Prostate gland (tissue), 2 donors: ENCODE results near the gene FRMD6. TPM values are rescaled to one million over a fixed set of nuclear protein-coding genes. Genes with fewer than 3 reads are reported as not detected.

Experiments
- DNase-seq: peaks from one replicate; pipeline ENCODE4 v3.0.0-alpha.2; 2019; ENCODE audit warnings: low spot score
- H3K27ac ChIP-seq, 2 donors: fragments of 200-600 bp; sonication (generic); 2 replicates each; pipeline ENCODE4 v1.5.1; 2017 to 2019
- H3K27me3 ChIP-seq: fragments of 200-600 bp; sonication (generic); replicated peaks from 2 replicates; pipeline ENCODE4 v1.5.1; 2019; ENCODE audit not compliant: insufficient read depth
- H3K36me3 ChIP-seq, 2 donors: fragments of 200-600 bp; sonication (generic); 1 replicate in 1 of 2; 2 replicates in 1 of 2; pipeline versions ENCODE4 v1.5.1 to v1.8.1; 2017 to 2019
- H3K4me1 ChIP-seq: fragments of 200-600 bp; sonication (generic); replicated peaks from 2 replicates; pipeline ENCODE4 v1.5.1; 2019
- H3K4me3 ChIP-seq, 2 donors: fragments of 200-600 bp; sonication (generic); 2 replicates each; pipeline ENCODE4 v1.5.1; 2017 to 2019
- H3K9me3 ChIP-seq: fragments of 200-600 bp; sonication (generic); 2 replicates; pipeline ENCODE4 v1.5.1; 2017
- POLR2A ChIP-seq: fragments of 450-650 bp; IDR thresholded peaks from one replicate; pipeline ENCODE4 v1.6.1; 2016; ENCODE audit warnings: antibody characterized with exemption, mild to moderate bottlenecking
- POLR2AphosphoS5 ChIP-seq: sonication (generic); formaldehyde crosslinking; IDR thresholded peaks from one replicate; pipeline ENCODE4 v1.6.1; 2017; ENCODE audit warnings: antibody characterized with exemption
- WGBS: methylation state at CpG from one replicate; pipeline ENCODE4 v1.1.5; 2018; 5-methylcytosine and 5-hydroxymethylcytosine counted together
- intact Hi-C: fragments of 100-400 bp; cut with DNase I; formaldehyde crosslinking; loops from one replicate; pipeline ENCODE4 v1.14.2; 2022
- total RNA-seq, 2 donors: library from RNA; depleted of rRNA; stranded (reverse); fragments of >200 nt; gene quantifications; one replicate each; pipeline ENCODE4 v1.1.0, GENCODE V29; 2016
- TF ChIP-seq, protein P1 (sequence below), 4 experiments: fragments of 200-600 bp in 2 of 4; fragments of 450-650 bp in 2 of 4; sonication (generic) in 2 of 4; IDR thresholded peaks; 1 replicate in 3 of 4; 2 replicates in 1 of 4; pipeline ENCODE4 v1.5.1; 2016 to 2019; ENCODE audit warnings: antibody characterized with exemption in 4 of 4, mild to moderate bottlenecking in 2 of 4, moderate library complexity in 2 of 4

Gene FRMD6
- total RNA-seq, 2 donors from 2014 or later: 59.1 to 84.0 TPM

DNA sequence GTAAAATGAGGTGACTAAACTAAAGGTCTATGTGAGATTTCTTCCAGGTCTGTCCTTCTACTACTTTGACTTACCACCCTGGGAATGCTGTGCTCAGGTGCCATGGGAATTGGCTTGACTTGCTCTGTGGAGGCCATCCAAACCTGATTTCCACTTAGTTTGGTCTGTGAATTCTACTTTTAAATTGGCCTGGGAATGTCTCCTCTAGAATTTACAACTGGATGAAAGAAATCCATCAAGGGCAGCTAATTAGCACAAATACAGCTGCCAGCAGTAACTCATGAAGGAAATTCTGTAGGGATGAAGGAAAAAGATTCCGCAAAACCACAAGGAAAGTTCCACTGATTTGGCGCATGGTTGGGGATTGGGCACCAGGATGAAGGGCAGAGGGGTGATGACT lies 31.7 kb upstream of the FRMD6 start:
- Histone ChIP-seq H3K9me3 (no peaks in the 10 kb centered on the region), H3K4me3 (no peak overlapping the region), H3K27me3 (no peaks in the 10 kb centered on the region), H3K27ac (no peak overlapping the region), H3K36me3 (no peaks in the 10 kb centered on the region), H3K4me1 (no peaks in the 10 kb centered on the region)
- intact Hi-C loops: no loop called here
- no peak for DNase-seq
- TF ChIP-seq POLR2AphosphoS5 (no peak), POLR2A (no peak)
- TF ChIP-seq, protein P1, sequence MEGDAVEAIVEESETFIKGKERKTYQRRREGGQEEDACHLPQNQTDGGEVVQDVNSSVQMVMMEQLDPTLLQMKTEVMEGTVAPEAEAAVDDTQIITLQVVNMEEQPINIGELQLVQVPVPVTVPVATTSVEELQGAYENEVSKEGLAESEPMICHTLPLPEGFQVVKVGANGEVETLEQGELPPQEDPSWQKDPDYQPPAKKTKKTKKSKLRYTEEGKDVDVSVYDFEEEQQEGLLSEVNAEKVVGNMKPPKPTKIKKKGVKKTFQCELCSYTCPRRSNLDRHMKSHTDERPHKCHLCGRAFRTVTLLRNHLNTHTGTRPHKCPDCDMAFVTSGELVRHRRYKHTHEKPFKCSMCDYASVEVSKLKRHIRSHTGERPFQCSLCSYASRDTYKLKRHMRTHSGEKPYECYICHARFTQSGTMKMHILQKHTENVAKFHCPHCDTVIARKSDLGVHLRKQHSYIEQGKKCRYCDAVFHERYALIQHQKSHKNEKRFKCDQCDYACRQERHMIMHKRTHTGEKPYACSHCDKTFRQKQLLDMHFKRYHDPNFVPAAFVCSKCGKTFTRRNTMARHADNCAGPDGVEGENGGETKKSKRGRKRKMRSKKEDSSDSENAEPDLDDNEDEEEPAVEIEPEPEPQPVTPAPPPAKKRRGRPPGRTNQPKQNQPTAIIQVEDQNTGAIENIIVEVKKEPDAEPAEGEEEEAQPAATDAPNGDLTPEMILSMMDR (IDR thresholded peaks at IDR 0.05): no peak
- WGBS: 98% methylated on average over 2 of the region's 2 CpGs

DNA sequence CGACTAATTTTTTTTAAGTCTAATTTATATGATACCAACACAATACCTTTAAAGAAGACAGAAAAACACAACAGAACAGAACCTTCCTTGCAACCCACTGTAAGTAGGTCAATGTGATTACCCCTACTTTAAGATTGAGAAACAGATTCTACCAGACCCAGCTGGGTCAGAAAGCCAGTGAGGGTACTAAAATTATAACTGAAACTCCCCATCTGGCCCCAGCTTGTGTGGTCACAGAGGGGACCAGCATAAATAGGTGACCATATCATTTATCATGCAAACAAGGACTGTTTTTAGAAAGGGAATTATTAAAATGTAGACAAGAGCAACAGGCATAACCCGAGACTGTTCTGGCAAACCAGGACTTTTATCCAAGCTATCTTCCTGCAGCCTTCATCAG lies 30.1 kb upstream of the FRMD6 start:
- 79% methylated on average over 2 of the region's 2 CpGs for WGBS
- intact Hi-C loops: no loop called here
- no peak for TF ChIP-seq POLR2A
- no peak for TF ChIP-seq POLR2AphosphoS5
- TF ChIP-seq, protein P1 (IDR thresholded peaks at IDR 0.05): no peak
- H3K9me3 ChIP-seq: no peaks in the 10 kb centered on the region
- H3K27ac ChIP-seq: no peak overlapping the region
- H3K4me1 ChIP-seq: no peaks in the 10 kb centered on the region
- no peaks in the 10 kb centered on the region for H3K36me3 ChIP-seq
- no peaks in the 10 kb centered on the region for H3K27me3 ChIP-seq
- DNase-seq: no peak
- H3K4me3 ChIP-seq: no peak overlapping the region

DNA sequence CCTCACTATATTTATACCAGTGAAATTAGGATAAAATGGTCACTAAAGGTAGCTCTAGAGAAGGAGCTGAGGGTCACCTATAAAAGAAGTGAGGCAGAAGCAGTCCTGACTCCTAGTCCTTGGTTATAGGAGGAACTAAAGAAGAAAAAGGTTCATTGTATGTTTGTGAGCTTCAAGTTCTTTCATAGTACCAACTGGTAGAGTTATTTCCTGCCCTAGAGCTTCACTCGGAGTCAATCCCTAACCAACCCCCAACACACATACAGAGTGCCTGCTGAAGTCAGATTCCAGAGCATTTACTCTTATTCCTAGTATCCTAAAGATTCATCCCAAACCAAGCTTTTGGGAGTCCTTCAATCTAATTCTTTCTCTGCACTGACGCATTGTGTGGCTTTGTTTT lies 29.3 kb upstream of the FRMD6 start:
- TF ChIP-seq POLR2AphosphoS5: no peak
- TF ChIP-seq POLR2A: no peak
- TF ChIP-seq, protein P1 (IDR thresholded peaks at IDR 0.05): no peak
- Histone ChIP-seq H3K27me3 (no peaks in the 10 kb centered on the region), H3K4me1 (no peaks in the 10 kb centered on the region), H3K27ac (no peak overlapping the region), H3K9me3 (no peaks in the 10 kb centered on the region), H3K36me3 (no peaks in the 10 kb centered on the region), H3K4me3 (no peak overlapping the region)
- intact Hi-C loops: no loop called here
- WGBS: 98% methylated on average over 2 of the region's 2 CpGs
- no peak for DNase-seq

DNA sequence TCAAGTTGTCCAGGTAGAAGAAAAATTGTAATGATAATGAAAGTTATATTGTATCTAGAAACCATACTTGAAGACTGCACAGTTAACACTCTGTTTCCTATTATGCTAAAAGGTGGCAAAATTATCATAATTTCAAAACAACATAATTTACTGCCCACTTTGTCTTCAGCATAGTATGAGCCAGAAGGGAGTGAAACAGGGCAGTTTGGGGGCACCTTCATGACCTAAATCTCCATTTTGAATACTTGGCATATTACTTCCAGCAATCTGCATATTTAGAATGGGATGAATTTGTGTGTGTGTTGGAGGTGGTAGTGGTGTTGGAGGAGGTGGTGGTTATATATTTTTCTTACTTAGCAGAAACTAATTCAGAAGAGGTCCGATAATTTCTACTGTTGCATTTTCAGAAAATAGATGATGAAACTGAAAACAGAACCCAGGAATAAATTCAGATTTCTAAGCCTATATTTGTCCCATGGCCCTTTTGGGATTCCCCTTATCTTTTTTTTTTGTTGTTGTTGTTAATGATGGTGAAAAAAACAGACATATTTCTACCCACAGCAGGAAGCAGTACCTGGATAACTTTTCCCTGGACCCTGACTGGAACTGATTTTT lies 26.6 kb upstream of the FRMD6 start:
- no peaks in the 10 kb centered on the region for H3K9me3 ChIP-seq
- 93% methylated on average over 1 of the region's 1 CpG for WGBS
- H3K4me1 ChIP-seq: no peaks in the 10 kb centered on the region
- intact Hi-C loops: no loop called here
- TF ChIP-seq, protein P1 (IDR thresholded peaks at IDR 0.05): no peak
- TF ChIP-seq POLR2A (no peak), POLR2AphosphoS5 (no peak)
- H3K27me3 ChIP-seq: no peaks in the 10 kb centered on the region
- DNase-seq: no peak
- no peaks in the 10 kb centered on the region for H3K36me3 ChIP-seq
- H3K4me3 ChIP-seq: no peak overlapping the region
- no peak overlapping the region for H3K27ac ChIP-seq

DNA sequence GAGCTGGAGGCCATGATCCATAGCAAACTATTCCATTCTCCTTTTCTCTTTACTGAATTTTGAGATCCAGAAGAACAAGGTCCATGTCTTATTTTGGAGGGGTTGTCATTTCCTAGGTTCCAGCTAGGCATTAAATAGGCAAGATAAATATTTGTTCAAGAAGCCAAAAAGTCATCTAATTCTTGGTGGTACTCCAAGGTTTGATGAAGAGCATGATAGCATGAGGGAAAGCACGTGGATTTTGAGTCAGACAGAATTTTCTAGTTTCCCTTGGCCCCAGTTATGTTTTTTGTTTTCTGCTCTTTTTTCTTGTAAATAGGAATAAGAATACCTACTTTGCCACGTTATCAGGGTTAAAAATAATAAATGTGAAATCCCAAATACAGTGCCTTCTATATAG lies 25.5 kb upstream of the FRMD6 start:
- Histone ChIP-seq H3K27me3 (no peaks in the 10 kb centered on the region), H3K36me3 (no peaks in the 10 kb centered on the region), H3K4me3 (no peak overlapping the region), H3K4me1 (no peaks in the 10 kb centered on the region), H3K9me3 (no peaks in the 10 kb centered on the region), H3K27ac (no peak overlapping the region)
- no peak for TF ChIP-seq POLR2AphosphoS5
- TF ChIP-seq POLR2A: no peak
- TF ChIP-seq, protein P1 (IDR thresholded peaks at IDR 0.05): no peak
- WGBS: 28% methylated on average over 2 of the region's 2 CpGs
- intact Hi-C loops: no loop called here
- DNase-seq: no peak
